ENCODE data around the gene TAS2R39.

GRCh38 chr7:143221286-143221685, 38.1 kb downstream of the TAS2R39 start:
- TF ChIP-seq, protein P1, sequence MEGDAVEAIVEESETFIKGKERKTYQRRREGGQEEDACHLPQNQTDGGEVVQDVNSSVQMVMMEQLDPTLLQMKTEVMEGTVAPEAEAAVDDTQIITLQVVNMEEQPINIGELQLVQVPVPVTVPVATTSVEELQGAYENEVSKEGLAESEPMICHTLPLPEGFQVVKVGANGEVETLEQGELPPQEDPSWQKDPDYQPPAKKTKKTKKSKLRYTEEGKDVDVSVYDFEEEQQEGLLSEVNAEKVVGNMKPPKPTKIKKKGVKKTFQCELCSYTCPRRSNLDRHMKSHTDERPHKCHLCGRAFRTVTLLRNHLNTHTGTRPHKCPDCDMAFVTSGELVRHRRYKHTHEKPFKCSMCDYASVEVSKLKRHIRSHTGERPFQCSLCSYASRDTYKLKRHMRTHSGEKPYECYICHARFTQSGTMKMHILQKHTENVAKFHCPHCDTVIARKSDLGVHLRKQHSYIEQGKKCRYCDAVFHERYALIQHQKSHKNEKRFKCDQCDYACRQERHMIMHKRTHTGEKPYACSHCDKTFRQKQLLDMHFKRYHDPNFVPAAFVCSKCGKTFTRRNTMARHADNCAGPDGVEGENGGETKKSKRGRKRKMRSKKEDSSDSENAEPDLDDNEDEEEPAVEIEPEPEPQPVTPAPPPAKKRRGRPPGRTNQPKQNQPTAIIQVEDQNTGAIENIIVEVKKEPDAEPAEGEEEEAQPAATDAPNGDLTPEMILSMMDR (IDR thresholded peaks at IDR 0.05): no peak
- TF ChIP-seq ZFX (IDR thresholded peaks at IDR 0.05; ENCODE audit: borderline replicate concordance): no peak

Measured in 22Rv1 (cell line).